Measurements from ENCODE around the gene BABAM2. TPM values are rescaled to one million over a fixed set of nuclear protein-coding genes. Genes with fewer than 3 reads are reported as not detected.

The BABAM2 gene
- total and polyA plus RNA-seq, 3 experiments from 2014 or later = 59.4 to 66.7 (median 65.6) TPM

- H3K27ac Mint-ChIP-seq = peak overlapping the region in 1 of 8 donors; percentile 61
Measured at GRCh38 chr2:28296243-28296642, 405.7 kb downstream of the BABAM2 start.

DNA sequence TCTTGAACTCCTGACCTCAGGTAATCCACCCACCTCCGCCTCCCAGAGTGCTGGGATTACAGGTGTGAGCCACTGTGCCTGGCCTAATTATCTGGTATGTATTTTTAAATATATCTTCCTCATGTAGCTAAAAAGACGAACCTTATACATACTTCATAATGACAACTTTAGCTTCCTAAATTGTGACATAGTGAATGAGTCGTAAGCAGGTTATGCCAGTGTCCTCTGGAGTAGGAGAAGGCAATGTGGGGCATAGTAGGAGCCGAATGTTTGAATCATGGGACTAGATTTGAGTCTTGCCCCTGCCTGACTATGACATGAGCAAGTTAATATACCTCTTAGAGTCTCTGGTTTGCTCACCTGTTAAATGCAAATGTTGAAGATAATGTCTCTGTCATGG is 406.4 kb downstream of the BABAM2 start:
- Histone ChIP-seq H3K9me3 (ENCODE audit: low read length) (no peaks in the 10 kb centered on the region), H3K27me3 (ENCODE audit: insufficient read depth, low read length, poor library complexity, severe bottlenecking) (no peaks in the 10 kb centered on the region), H3K4me3 (ENCODE audit: low read length) (no peak overlapping the region), H3K36me3 (ENCODE audit: insufficient read depth, low read length) (no peaks in the 10 kb centered on the region), H3K27ac (ENCODE audit: low read depth, low read length) (no peak overlapping the region), H3K4me1 (ENCODE audit: insufficient read depth, low read length) (no peaks in the 10 kb centered on the region)
- H3K27ac Mint-ChIP-seq = peak overlapping the region in 3 of 8 donors; percentile 23 to 54 (median 30)
- peaks cover 0 to 33% (median 8%) of the 10 kb centered on the region in 3 donors for H3K36me3 Mint-ChIP-seq
- ChIA-PET POLR2A (no interaction called here), CTCF (no interaction called here)
- no peak for DNase-seq
- H3K27me3 Mint-ChIP-seq = no peaks in the 10 kb centered on the region
- no peak overlapping the region for H3K4me3 Mint-ChIP-seq
- no peaks in the 10 kb centered on the region for H3K4me1 Mint-ChIP-seq
- no peaks in the 10 kb centered on the region for H3K9me3 Mint-ChIP-seq

More at GRCh38 chr2:28296243-28296642, 405.7 kb downstream of the BABAM2 start:
- Mint-ChIP-seq H3K9me3 (no peaks in the 10 kb centered on the region), H3K4me1 (no peaks in the 10 kb centered on the region), H3K27me3 (no peaks in the 10 kb centered on the region), H3K4me3 (no peak overlapping the region), H3K36me3 (peaks cover 0 to 28% (median 5%) of the 10 kb centered on the region in 3 donors)
- Histone ChIP-seq H3K27ac (ENCODE audit: low read depth, low read length) (no peak overlapping the region), H3K4me1 (ENCODE audit: insufficient read depth, low read length) (no peaks in the 10 kb centered on the region), H3K36me3 (ENCODE audit: insufficient read depth, low read length) (no peaks in the 10 kb centered on the region), H3K4me3 (ENCODE audit: low read length) (no peak overlapping the region), H3K27me3 (ENCODE audit: insufficient read depth, low read length, poor library complexity, severe bottlenecking) (no peaks in the 10 kb centered on the region), H3K9me3 (ENCODE audit: low read length) (no peaks in the 10 kb centered on the region)
- CTCF ChIA-PET = no interaction called here
- POLR2A ChIA-PET = no interaction called here
- DNase-seq = no peak

DNA sequence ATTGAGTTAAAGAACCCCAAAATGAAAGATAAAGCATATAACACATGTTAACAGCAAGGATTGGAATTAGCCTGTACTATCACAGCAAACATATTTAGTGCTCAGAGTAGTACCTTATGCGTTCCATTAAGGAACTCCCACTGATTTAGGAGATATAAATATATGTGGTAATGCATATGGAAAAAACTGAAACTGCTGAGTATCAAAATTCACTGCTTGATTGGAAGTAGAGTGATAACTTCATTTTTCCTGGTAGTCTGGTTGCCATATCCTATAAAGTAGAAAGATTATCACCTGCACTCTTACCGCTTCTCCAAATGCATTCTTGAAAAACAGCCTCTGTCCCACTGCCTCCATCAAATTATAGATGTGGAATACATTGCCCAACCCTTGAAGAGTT is 407.0 kb downstream of the BABAM2 start:
- DNase-seq = no peak
- Histone ChIP-seq H3K4me1 (ENCODE audit: insufficient read depth, low read length) (no peaks in the 10 kb centered on the region), H3K4me3 (ENCODE audit: low read length) (no peak overlapping the region), H3K36me3 (ENCODE audit: insufficient read depth, low read length) (no peaks in the 10 kb centered on the region), H3K27me3 (ENCODE audit: insufficient read depth, low read length, poor library complexity, severe bottlenecking) (no peaks in the 10 kb centered on the region), H3K27ac (ENCODE audit: low read depth, low read length) (no peak overlapping the region), H3K9me3 (ENCODE audit: low read length) (no peaks in the 10 kb centered on the region)
- no peaks in the 10 kb centered on the region for H3K4me1 Mint-ChIP-seq
- ChIA-PET CTCF (no interaction called here), POLR2A (no interaction called here)
- H3K27me3 Mint-ChIP-seq = no peaks in the 10 kb centered on the region
- H3K27ac Mint-ChIP-seq = peak overlapping the region in 4 of 8 donors; percentile 33 to 67 (median 42)
- no peaks in the 10 kb centered on the region for H3K9me3 Mint-ChIP-seq
- H3K4me3 Mint-ChIP-seq = no peak overlapping the region
- H3K36me3 Mint-ChIP-seq = peaks cover under 1 to 36% (median 8%) of the 10 kb centered on the region in 3 donors

DNA sequence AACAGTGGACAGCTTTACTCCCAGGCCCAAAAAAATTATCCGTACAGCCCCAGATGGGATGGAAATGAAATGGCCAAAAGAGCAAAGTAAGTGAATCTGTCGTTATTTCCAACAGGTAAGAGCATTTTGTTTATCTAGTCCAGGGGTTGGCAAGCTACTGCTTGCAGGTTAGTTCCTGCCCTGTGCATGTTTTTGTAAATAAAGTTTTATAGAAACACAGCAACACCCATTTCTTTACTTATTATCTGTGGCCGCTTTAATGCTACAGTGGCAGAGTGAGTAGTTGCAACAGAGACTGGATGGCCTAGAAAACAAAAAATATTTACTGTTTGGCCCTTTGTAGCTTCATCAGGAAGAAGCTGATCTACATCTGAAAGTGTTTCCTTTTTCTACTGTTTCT is 407.9 kb downstream of the BABAM2 start:
- POLR2A ChIA-PET = no interaction called here
- Mint-ChIP-seq H3K27me3 (no peaks in the 10 kb centered on the region), H3K4me1 (no peaks in the 10 kb centered on the region)

GRCh38 chr2:28300485-28301341 is 410.2 kb downstream of the BABAM2 start:
- no peak overlapping the region for H3K4me3 ChIP-seq (ENCODE audit: low read length)
- Mint-ChIP-seq H3K36me3 (peaks cover 18 to 50% (median 21%) of the 10 kb centered on the region in 3 donors), H3K27me3 (no peaks in the 10 kb centered on the region), H3K9me3 (peaks cover 0 to 10% (median 7%) of the 10 kb centered on the region in 5 donors), H3K27ac (peak overlapping the region in 4 of 8 donors; percentile 7 to 75 (median 44)), H3K4me1 (no peaks in the 10 kb centered on the region), H3K4me3 (no peak overlapping the region)
- ChIA-PET CTCF (no interaction called here), POLR2A (no interaction called here)
- H3K36me3 ChIP-seq (ENCODE audit: insufficient read depth, low read length) = no peaks in the 10 kb centered on the region
- no peak overlapping the region for H3K27ac ChIP-seq (ENCODE audit: low read depth, low read length)
- H3K9me3 ChIP-seq (ENCODE audit: low read length) = no peaks in the 10 kb centered on the region
- H3K27me3 ChIP-seq (ENCODE audit: insufficient read depth, low read length, poor library complexity, severe bottlenecking) = no peaks in the 10 kb centered on the region
- H3K4me1 ChIP-seq (ENCODE audit: insufficient read depth, low read length) = no peaks in the 10 kb centered on the region
- DNase-seq = no peak

More for the DNA sequence above, 407.9 kb downstream of the BABAM2 start:
- Histone ChIP-seq H3K4me3 (ENCODE audit: low read length) (no peak overlapping the region), H3K27me3 (ENCODE audit: insufficient read depth, low read length, poor library complexity, severe bottlenecking) (no peaks in the 10 kb centered on the region), H3K27ac (ENCODE audit: low read depth, low read length) (no peak overlapping the region), H3K4me1 (ENCODE audit: insufficient read depth, low read length) (no peaks in the 10 kb centered on the region), H3K36me3 (ENCODE audit: insufficient read depth, low read length) (no peaks in the 10 kb centered on the region), H3K9me3 (ENCODE audit: low read length) (no peaks in the 10 kb centered on the region)
- peak overlapping the region in 4 of 8 donors; percentile 6 to 67 (median 34) for H3K27ac Mint-ChIP-seq
- CTCF ChIA-PET = interaction anchor here (1.1 kb wide), 1 partner anchor 14 kb away, joined by 4 read pairs; no protein-coding TSS in a partner anchor
- peaks cover 9 to 42% (median 14%) of the 10 kb centered on the region in 3 donors for H3K36me3 Mint-ChIP-seq
- DNase-seq = no peak
- H3K9me3 Mint-ChIP-seq = no peaks in the 10 kb centered on the region
- H3K4me3 Mint-ChIP-seq = no peak overlapping the region

DNA sequence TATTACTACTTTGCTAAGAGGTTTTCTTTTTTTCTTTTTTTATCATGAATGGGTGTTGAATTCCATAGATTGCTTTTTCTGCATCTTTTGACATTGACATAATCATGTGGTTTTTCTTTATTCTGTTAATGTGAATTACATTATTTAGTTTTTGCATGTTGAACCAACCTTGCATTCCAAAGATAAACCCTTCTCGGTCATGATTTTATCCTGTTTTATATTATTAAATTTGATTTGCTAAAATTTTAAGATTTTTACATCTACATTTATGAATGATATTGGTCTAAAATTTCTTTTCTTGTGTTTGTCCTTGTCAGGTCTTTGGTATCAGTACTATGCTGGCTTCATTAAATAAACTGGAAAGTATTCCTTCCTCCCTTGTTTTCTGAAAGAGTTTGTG is 414.7 kb downstream of the BABAM2 start:
- Mint-ChIP-seq H3K27me3 (no peaks in the 10 kb centered on the region), H3K27ac (no peak overlapping the region), H3K36me3 (peaks cover 21 to 47% (median 22%) of the 10 kb centered on the region in 3 donors), H3K9me3 (peaks cover 0 to 10% (median 7%) of the 10 kb centered on the region in 5 donors), H3K4me3 (no peak overlapping the region), H3K4me1 (no peaks in the 10 kb centered on the region)
- ChIA-PET CTCF (no interaction called here), POLR2A (no interaction called here)
- Histone ChIP-seq H3K4me3 (ENCODE audit: low read length) (no peak overlapping the region), H3K9me3 (ENCODE audit: low read length) (no peaks in the 10 kb centered on the region), H3K27me3 (ENCODE audit: insufficient read depth, low read length, poor library complexity, severe bottlenecking) (no peaks in the 10 kb centered on the region), H3K36me3 (ENCODE audit: insufficient read depth, low read length) (no peaks in the 10 kb centered on the region), H3K27ac (ENCODE audit: low read depth, low read length) (no peak overlapping the region), H3K4me1 (ENCODE audit: insufficient read depth, low read length) (no peaks in the 10 kb centered on the region)
- no peak for DNase-seq

GRCh38 chr2:28310107-28310506 is 419.6 kb downstream of the BABAM2 start:
- Mint-ChIP-seq H3K4me1 (peaks cover 0 to 1% (median 0%) of the 10 kb centered on the region in 3 donors), H3K27me3 (no peaks in the 10 kb centered on the region), H3K9me3 (peaks cover 0 to 4% (median 3%) of the 10 kb centered on the region in 5 donors), H3K36me3 (peaks cover 10 to 26% (median 22%) of the 10 kb centered on the region in 3 donors), H3K27ac (peak overlapping the region in 1 of 8 donors; percentile 66), H3K4me3 (no peak overlapping the region)
- Histone ChIP-seq H3K27me3 (ENCODE audit: insufficient read depth, low read length, poor library complexity, severe bottlenecking) (no peaks in the 10 kb centered on the region), H3K36me3 (ENCODE audit: insufficient read depth, low read length) (no peaks in the 10 kb centered on the region), H3K4me3 (ENCODE audit: low read length) (no peak overlapping the region), H3K27ac (ENCODE audit: low read depth, low read length) (no peak overlapping the region), H3K9me3 (ENCODE audit: low read length) (no peaks in the 10 kb centered on the region), H3K4me1 (ENCODE audit: insufficient read depth, low read length) (no peaks in the 10 kb centered on the region)
- CTCF ChIA-PET = interaction anchor here (1.1 kb wide), 1 partner anchor 22 kb away, joined by 3 read pairs; no protein-coding TSS in a partner anchor
- POLR2A ChIA-PET = no interaction called here
- no peak for DNase-seq

- peak overlapping the region in 2 of 8 donors; percentile 10 to 25 for H3K27ac Mint-ChIP-seq
- DNase-seq = no peak
- Histone ChIP-seq H3K4me3 (ENCODE audit: low read length) (no peak overlapping the region), H3K9me3 (ENCODE audit: low read length) (no peaks in the 10 kb centered on the region), H3K4me1 (ENCODE audit: insufficient read depth, low read length) (no peaks in the 10 kb centered on the region), H3K36me3 (ENCODE audit: insufficient read depth, low read length) (no peaks in the 10 kb centered on the region), H3K27ac (ENCODE audit: low read depth, low read length) (no peak overlapping the region), H3K27me3 (ENCODE audit: insufficient read depth, low read length, poor library complexity, severe bottlenecking) (no peaks in the 10 kb centered on the region)
- POLR2A ChIA-PET = no interaction called here
- H3K27me3 Mint-ChIP-seq = no peaks in the 10 kb centered on the region
- CTCF ChIA-PET = no interaction called here
- no peak overlapping the region for H3K4me3 Mint-ChIP-seq
- peaks cover 6 to 23% (median 21%) of the 10 kb centered on the region in 3 donors for H3K36me3 Mint-ChIP-seq
- H3K9me3 Mint-ChIP-seq = no peaks in the 10 kb centered on the region
- peaks cover 0 to 1% (median 0%) of the 10 kb centered on the region in 3 donors for H3K4me1 Mint-ChIP-seq
Measured at GRCh38 chr2:28311660-28312249, 421.2 kb downstream of the BABAM2 start.

All from CD8-positive, alpha-beta memory T cell (primary cell).